Fibroblast of gingiva (primary cell): ENCODE measurements around the gene LRRC37A2.
"Not testable (repeated sequence)": the region's sequence is repeated elsewhere in the genome, so short reads cannot be mapped to it uniquely, and the experiment has no call there.

Experiments
- DNase-seq: peaks from one replicate; pipeline ENCODE4 v3.0.0-alpha.2; 2011; ENCODE audit warnings: low read depth

Gene LRRC37A2

GRCh38 chr17:46512168-46512567, at the start of gene LRRC37A2:
Gene LRRC37A2, plus strand, starts transcription at chr17:46512468. Its CDS starts 245 bp downstream, at chr17:46512713.
- not testable (repeated sequence) for DNase-seq

GRCh38 chr17:46467618-46468017, 44.6 kb upstream of the LRRC37A2 start:
- not testable (repeated sequence) for DNase-seq

GRCh38 chr17:46474489-46474888, 37.8 kb upstream of the LRRC37A2 start:
- not testable (repeated sequence) for DNase-seq

- DNase-seq = not testable (repeated sequence)
Observed at GRCh38 chr17:46475583-46475982, 36.7 kb upstream of the LRRC37A2 start.

GRCh38 chr17:46478823-46479222, 33.4 kb upstream of the LRRC37A2 start:
- DNase-seq = not testable (repeated sequence)

GRCh38 chr17:46481310-46481709, 31.0 kb upstream of the LRRC37A2 start:
- not testable (repeated sequence) for DNase-seq

- not testable (repeated sequence) for DNase-seq
Observed at GRCh38 chr17:46492021-46492420, 20.2 kb upstream of the LRRC37A2 start.

GRCh38 chr17:46499437-46500139, 12.7 kb upstream of the LRRC37A2 start:
- DNase-seq = not testable (repeated sequence)

GRCh38 chr17:46505896-46506295, 6.4 kb upstream of the LRRC37A2 start:
- not testable (repeated sequence) for DNase-seq

- DNase-seq = not testable (repeated sequence)
Observed at GRCh38 chr17:46534716-46535115, 22.4 kb downstream of the LRRC37A2 start.

GRCh38 chr17:46548607-46549006, 36.3 kb downstream of the LRRC37A2 start:
- not testable (repeated sequence) for DNase-seq

- DNase-seq = not testable (repeated sequence)
Observed at GRCh38 chr17:46559155-46559554, 46.9 kb downstream of the LRRC37A2 start.

GRCh38 chr17:46560048-46560447, 47.8 kb downstream of the LRRC37A2 start:
- DNase-seq = not testable (repeated sequence)

- not testable (repeated sequence) for DNase-seq
Observed at GRCh38 chr17:46566284-46566683, 54.0 kb downstream of the LRRC37A2 start.

GRCh38 chr17:46566980-46567379, 54.7 kb downstream of the LRRC37A2 start:
- DNase-seq = not testable (repeated sequence)

- DNase-seq = not testable (repeated sequence)
Observed at GRCh38 chr17:46571796-46572195, 59.5 kb downstream of the LRRC37A2 start.

- not testable (repeated sequence) for DNase-seq
Observed at GRCh38 chr17:46579083-46580075, 67.1 kb downstream of the LRRC37A2 start, which contains the start of gene ARL17A. Gene ARL17A, minus strand, starts transcription at chr17:46579691. Its CDS starts 3,369 bp downstream, at chr17:46576322.

- DNase-seq = not testable (repeated sequence)
Observed at GRCh38 chr17:46580082-46580481, 67.8 kb downstream of the LRRC37A2 start.

- not testable (repeated sequence) for DNase-seq
Observed at GRCh38 chr17:46585444-46585843, 73.2 kb downstream of the LRRC37A2 start.

GRCh38 chr17:46590157-46591146, 78.2 kb downstream of the LRRC37A2 start, which contains the start of gene NSF:
Gene NSF, plus strand, starts transcription at chr17:46590669. Its CDS starts 107 bp downstream, at chr17:46590776.
- DNase-seq = not testable (repeated sequence)

- DNase-seq = not testable (repeated sequence)
Observed at GRCh38 chr17:46591332-46591731, 79.1 kb downstream of the LRRC37A2 start.
